ENCODE measurements around the gene BICD2. TPM values are rescaled to one million over a fixed set of nuclear protein-coding genes. Genes with fewer than 3 reads are reported as not detected.

Gene BICD2
- total and polyA plus RNA-seq, 2 of the 8 experiments (the other 6 are each of a cell fraction or from before 2014, with no cell fraction given): 6.6 to 22.8 TPM

DNA sequence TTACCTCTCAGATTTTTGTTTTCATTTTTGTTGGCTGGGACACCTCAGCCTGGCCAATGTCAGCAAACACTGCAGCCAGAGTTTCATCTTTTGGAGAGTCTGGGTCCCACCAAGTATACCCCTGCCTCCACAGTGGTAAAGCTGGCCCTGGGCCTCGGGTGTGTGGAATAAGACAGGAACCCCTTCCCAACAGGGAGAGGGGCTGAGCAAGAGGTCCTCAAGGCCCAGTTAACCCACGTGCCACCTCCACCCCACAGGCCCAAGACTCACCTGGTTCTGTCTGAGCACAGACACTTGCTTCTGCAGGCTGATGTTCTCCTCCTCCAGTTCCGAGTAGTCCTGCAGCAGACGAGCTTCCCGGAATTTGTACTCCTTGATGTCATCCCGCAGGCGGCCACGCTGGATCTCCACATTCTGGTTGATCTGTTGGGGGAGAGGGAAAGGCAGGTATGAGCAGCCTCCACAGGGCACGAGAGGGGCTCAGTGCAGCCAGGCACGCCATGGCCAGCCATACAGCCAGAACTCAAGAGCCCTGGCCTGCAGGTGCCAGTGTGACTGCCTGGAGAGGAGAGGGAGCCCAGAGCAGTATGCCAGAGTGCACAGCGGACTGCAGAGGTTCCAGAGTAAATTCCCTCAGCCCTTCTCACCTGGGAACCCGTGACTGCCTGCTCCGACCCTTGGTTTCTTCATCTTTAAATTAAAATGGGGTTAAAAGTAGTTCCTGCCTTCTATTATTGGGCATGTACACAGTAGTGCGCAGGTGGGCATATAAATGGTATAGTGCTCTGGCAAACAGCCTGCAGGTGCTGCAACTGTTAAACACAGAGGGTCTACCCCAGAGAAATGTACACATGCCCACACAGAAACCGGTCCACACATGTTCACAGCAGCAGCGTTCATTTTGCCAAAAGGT is 42.0 kb downstream of the BICD2 start:
- Histone ChIP-seq H3K36me3 (ENCODE audit: control insufficient read depth in 2 of 4, insufficient read depth in 4 of 4, low read length in 3 of 4) (peaks cover 12 to 33% (median 32%) of the 10 kb centered on the region in 4 experiments), H3K27ac (ENCODE audit: low read depth, low read length) (no peak overlapping the region), H3K4me3 (ENCODE audit: extremely low read depth in 1 of 4, insufficient read depth in 2 of 4, low read depth in 3 of 4, low read length in 4 of 4) (no peak overlapping the region), H2BK15ac (ENCODE audit: low read length) (no peak overlapping the region), H3K27me3 (replicated peaks in 1 of 4; ENCODE audit: control insufficient read depth in 3 of 4, extremely low read depth in 1 of 4, insufficient read depth in 3 of 4, low read length in 3 of 4) (no peaks in the 10 kb centered on the region), H3K4me2 (ENCODE audit: insufficient read depth in 1 of 2, low read depth in 2 of 2, low read length in 2 of 2) (no peak overlapping the region), H3K4me1 (replicated peaks in 1 of 4; ENCODE audit: control insufficient read depth in 3 of 4, insufficient read depth in 4 of 4, low read length in 3 of 4) (no peaks in the 10 kb centered on the region; a peak in 1 of 7 replicates), H2BK120ac (replicated peaks; ENCODE audit: low read depth, low read length) (no peak overlapping the region), H2AFZ (ENCODE audit: low read length) (no peak overlapping the region), H2BK20ac (ENCODE audit: low read length) (no peak overlapping the region), H3K23ac (ENCODE audit: insufficient read length) (no peak overlapping the region), H3K23me2 (ENCODE audit: low read depth, low read length) (no peaks in the 10 kb centered on the region), H2BK5ac (ENCODE audit: low read depth, low read length) (no peak overlapping the region), H3K56ac (replicated peaks; ENCODE audit: insufficient read length, low read depth, low read length) (no peak overlapping the region), H4K20me1 (replicated peaks in 1 of 2; ENCODE audit: control insufficient read depth in 1 of 2, insufficient read depth in 2 of 2, low read length in 2 of 2) (peaks cover 3 to 23% of the 10 kb centered on the region in 2 experiments), H3K79me2 (ENCODE audit: control insufficient read depth in 1 of 2, insufficient read depth in 2 of 2, low read length in 2 of 2) (no peaks in the 10 kb centered on the region), H2BK12ac (ENCODE audit: low read depth, low read length) (no peak overlapping the region), H4K91ac (replicated peaks; ENCODE audit: insufficient read length, low read length) (no peak overlapping the region), H3K9me3 (ENCODE audit: insufficient read depth in 2 of 2, low read depth in 1 of 2, low read length in 1 of 2) (no peaks in the 10 kb centered on the region), H3K18ac (ENCODE audit: extremely low read depth, low read length) (no peak overlapping the region), H3K4ac (replicated peaks; ENCODE audit: insufficient read length, low read depth, low read length) (no peak overlapping the region), H3K9ac (replicated peaks in 1 of 4; ENCODE audit: extremely low read depth in 1 of 4, low read depth in 3 of 4, low read length in 3 of 4) (no peak overlapping the region), H4K5ac (ENCODE audit: insufficient read length, low read depth, low read length) (no peak overlapping the region), H4K8ac (ENCODE audit: extremely low read depth, insufficient read depth, low read length) (no peak overlapping the region), H3K79me1 (ENCODE audit: low read depth, low read length) (peaks cover 9% of the 10 kb centered on the region), H3K14ac (ENCODE audit: insufficient read length) (no peak overlapping the region), H2AK5ac (ENCODE audit: low read depth, low read length) (no peak overlapping the region)
- 92% methylated on average over 16 of the region's 16 CpGs; no CpG with 5 or more reads in 1 of the 2 experiments for WGBS, 2 experiments (ENCODE audit: extremely low coverage in 1 of 2, insufficient coverage in 1 of 2, insufficient read length in 1 of 2, insufficient replicate concordance in 2 of 2, low coverage in 1 of 2, low lambda C conversion rate in 2 of 2, missing lambda C conversion rate in 1 of 2)
- CTCF ChIA-PET (ENCODE audit: partially characterized antibody): interaction anchor here (1.1 to 11.9 kb wide), 2 partner anchors 16 to 68 kb away, joined by 4 to 236 read pairs; no protein-coding TSS in a partner anchor
- POLR2A ChIA-PET (ENCODE audit: partially characterized antibody): no interaction called here
- DNase-seq (ENCODE audit: low read depth in 1 of 2, low spot score in 2 of 2) (peak in 1 of 2 experiments; percentile 11), FAIRE-seq (no peak)
- TF ChIP-seq EZH2 (IDR thresholded peaks at IDR 0.05; ENCODE audit: low read depth, low read length, severe bottlenecking) (no peak), BRCA1 (IDR thresholded peaks at IDR 0.05; ENCODE audit: low read depth, low read length) (no peak), SUZ12 (IDR thresholded peaks at IDR 0.05; ENCODE audit: low read length) (no peak), SIRT6 (IDR thresholded peaks at IDR 0.05; ENCODE audit: low read length) (no peak), SP2 (IDR thresholded peaks at IDR 0.05; ENCODE audit: low read length) (no peak), HDAC6 (IDR thresholded peaks at IDR 0.05; ENCODE audit: low read depth, low read length) (no peak), KDM1A (IDR thresholded peaks at IDR 0.05; ENCODE audit: borderline replicate concordance, low read length) (no peak), EGR1 (IDR thresholded peaks at IDR 0.05; ENCODE audit: borderline replicate concordance, low read depth, low read length) (no peak), BCL11A (IDR thresholded peaks at IDR 0.05; ENCODE audit: low read depth in 2 of 2, low read length in 2 of 2) (no peak), KDM4A (IDR thresholded peaks at IDR 0.05; ENCODE audit: low read depth, low read length, severe bottlenecking) (no peak)
- TF ChIP-seq, protein P1, sequence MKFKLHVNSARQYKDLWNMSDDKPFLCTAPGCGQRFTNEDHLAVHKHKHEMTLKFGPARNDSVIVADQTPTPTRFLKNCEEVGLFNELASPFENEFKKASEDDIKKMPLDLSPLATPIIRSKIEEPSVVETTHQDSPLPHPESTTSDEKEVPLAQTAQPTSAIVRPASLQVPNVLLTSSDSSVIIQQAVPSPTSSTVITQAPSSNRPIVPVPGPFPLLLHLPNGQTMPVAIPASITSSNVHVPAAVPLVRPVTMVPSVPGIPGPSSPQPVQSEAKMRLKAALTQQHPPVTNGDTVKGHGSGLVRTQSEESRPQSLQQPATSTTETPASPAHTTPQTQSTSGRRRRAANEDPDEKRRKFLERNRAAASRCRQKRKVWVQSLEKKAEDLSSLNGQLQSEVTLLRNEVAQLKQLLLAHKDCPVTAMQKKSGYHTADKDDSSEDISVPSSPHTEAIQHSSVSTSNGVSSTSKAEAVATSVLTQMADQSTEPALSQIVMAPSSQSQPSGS (IDR thresholded peaks at IDR 0.05; ENCODE audit: low read length): no peak

All from H1 (cell line).